ENCODE measurements around the gene CSRNP3.
"Not testable (repeated sequence)": the region's sequence is repeated elsewhere in the genome, so short reads cannot be mapped to it uniquely, and the experiment has no call there.

Gene CSRNP3

DNA sequence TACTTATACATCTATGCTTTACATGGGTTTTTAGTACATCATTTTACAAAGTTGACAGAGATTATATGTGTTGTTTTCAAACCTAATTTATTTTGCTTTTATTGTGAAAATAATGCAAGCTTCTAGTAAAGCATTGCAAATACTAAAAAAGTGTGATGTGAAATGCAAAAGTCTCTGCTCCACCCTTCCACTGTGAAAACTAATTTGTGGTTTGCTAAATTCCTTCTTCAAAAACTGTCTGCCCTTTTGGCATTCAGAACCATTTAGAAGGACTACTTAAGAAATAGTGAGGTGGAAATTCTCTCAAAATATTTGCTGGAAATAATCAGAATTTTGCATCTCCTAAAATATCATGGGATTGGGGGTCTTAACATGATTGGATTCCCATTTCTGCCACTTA, 78.4 kb downstream of the CSRNP3 start:
- no peak for DNase-seq

DNA sequence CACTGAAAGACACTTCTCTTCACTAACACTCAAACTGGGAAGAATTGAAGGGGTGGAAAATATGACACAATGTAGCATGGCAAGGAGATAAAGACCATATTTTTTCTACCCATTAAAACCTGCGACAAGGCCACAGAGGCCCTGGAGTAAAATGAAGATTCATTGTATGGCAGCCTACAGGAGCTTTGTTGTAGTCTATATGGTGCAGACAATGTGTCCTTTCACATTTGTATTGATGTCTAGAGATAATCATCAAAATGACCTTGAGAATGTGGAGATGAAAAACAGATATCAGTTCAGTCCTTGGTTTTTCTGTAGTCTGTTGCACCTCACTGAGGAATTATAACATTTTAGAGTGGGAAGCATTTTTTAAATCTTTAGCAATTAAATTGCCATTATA, 80.1 kb downstream of the CSRNP3 start:
- no peak for DNase-seq

DNA sequence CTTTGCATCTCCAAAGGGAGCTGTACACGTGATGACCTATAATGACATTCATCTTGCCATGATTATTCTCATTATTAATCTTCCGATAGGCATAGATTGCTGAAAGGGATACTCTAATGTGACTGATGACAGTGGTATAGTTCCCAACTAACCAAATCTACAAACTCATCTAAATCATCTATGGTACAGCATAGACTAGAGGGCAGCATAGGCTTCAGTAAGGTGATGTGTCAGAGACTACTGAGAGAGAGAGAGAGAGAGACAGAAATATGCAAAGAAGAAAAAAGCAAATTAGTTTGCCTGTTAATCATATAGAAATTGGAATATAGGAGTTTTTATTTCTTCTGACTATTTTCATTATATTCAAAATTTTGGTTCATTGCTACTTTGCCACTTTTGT, 89.3 kb downstream of the CSRNP3 start:
- DNase-seq = no peak

DNA sequence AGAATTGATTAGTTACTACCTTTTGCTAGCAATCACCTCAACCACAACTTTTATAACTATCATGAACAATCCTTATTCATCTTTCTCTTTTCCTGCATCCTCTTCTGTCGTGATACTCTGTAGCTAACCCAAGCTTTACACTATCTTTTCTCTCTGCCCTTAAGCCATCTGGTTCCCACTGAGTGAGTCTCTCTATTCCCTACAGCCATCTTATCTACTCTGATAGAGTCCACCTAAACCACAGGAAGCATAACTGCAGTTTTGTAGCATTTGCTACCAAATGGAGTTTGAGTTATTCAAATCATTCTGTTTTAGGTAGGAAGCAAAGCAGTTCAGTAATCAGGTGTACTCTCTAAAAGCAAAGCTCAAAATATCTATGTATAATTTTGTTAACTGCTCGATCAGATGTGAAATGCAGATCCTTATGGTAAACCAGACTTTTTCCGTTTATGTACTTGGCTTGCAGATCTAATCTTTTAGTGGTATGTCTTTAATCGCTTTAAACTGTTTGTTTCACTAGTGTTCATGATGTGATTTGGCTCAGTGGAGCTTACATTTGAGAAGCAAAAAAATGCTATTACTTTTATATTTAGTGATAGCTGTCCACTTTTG, 91.0 kb downstream of the CSRNP3 start:
- DNase-seq = no peak

DNA sequence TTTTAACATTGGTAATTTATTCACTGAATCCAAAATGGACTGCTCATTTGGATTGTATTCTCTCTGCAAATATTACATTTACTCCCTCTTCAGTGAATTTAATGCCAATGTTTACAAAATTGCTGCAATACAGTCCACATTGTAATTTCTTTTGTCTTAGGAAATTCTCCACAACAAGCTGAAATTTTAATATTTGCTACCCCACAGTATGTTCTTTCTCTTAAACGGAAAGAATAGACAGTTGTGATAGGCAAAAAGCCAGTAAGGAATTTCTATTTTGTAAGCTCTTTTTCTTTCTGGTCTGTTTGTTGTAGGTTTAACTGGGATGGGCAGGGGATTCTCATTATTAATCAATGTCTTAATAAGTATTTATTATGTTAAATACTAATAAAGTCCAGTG, 92.0 kb downstream of the CSRNP3 start:
- DNase-seq = no peak

DNA sequence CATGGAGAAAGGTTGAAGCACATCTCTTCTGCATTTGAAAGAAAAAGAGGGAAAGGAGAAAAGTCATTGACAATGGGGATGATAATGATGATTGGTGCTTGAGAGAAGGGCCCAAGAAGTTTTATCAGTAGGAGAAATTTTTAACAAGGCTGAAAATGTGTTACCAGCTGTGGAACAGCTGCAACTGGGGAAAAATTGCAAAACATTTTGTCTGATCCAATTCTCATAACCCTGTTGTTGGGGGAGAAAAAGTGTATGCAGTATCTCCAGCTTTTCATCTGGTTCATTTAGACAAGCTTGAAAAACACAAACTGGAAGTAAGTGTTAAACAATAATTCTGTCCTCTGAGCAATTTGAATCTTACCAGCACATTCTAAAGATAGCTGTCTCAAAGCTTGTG, 92.7 kb downstream of the CSRNP3 start:
- no peak for DNase-seq

DNA sequence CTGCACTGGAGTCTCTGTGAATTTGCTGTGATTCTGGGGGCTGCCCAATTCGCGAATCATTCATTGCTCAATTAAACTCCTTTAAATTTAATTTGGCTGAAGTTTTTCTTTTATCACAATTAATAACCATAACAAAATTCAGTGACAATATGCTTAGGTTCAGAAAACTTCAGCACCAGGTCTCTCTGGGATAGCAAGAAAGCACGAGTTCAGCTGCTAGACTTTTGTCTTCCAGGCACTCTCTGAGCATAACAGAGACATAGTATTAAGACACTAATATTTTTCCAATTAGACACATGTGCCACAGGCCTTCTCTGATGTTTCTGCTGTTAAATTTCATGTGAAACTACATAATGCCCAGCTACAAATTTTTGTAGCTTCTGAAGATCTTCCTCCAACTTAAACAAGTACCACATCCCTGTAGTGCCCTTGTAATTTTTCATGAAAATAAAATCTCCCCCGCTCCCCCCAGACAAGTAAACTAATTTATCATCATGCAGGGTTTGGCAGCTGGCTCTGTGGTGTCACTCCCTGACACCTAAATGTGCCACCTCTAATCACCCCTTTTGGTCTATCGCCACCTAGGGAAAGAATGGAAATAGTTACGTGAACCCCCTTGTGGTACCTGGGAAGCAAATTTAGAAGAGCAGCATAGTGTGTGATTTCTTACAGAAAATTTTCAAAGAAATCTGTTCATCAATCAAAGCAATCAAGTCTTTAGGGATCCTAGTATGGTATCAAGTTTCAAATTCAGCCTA, 94.1 kb downstream of the CSRNP3 start:
- no peak for DNase-seq

DNA sequence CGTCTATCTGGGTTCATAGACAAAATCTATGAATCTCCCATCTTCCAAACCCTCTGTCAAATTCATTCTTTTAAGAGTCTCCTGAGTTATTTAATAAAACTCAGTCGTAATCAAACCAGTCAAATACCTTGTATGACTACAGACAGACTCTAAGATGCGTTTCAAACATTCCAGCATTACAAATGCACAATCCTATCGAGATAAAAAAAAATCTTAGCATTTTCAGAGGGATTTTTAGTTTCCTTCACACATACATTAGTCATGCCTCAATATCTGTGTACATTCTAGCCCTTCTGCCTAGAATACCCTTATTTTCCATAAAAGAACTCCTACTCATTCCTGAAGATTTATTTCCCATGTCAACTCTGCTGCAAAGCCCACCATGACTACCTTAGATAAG, 96.5 kb downstream of the CSRNP3 start:
- no peak for DNase-seq

DNA sequence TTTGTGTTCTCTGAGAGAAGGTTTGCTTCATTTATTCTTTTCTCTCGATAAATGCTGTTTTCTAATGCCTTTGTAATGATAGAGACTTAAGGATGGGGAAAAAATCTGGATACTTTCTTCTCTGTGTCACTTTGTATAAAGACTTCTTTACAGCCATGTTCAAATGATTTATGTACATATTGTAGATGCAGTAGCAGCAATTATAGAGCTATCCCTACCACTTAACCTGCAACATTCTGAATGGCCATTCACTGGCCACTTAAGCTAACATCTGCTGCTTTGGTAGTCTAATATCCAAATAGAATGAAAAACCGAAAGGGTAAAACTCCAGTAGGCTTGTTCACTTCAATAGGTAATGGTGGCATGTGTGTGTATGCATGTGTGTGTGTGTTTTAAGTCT, 97.8 kb downstream of the CSRNP3 start:
- DNase-seq = no peak

DNA sequence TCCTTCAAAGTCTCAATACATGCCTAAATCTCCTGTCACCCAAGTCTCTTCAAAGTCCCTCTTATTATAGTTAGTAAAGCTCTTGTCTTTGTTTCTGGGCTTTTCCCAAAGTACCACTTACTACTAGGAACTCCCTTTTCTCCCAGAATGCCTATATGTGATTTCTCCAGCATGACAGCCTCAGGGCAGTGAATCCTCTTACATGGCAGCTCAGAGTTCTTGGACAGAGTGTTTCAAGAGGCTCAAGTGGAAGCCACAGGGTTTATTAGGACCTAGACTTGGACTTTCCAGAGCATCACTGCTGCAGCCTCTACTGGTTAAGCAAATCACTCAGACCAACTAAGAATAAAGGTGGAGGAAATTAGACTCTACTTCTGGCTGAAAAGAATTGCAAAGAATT, 98.9 kb downstream of the CSRNP3 start:
- DNase-seq = no peak

DNA sequence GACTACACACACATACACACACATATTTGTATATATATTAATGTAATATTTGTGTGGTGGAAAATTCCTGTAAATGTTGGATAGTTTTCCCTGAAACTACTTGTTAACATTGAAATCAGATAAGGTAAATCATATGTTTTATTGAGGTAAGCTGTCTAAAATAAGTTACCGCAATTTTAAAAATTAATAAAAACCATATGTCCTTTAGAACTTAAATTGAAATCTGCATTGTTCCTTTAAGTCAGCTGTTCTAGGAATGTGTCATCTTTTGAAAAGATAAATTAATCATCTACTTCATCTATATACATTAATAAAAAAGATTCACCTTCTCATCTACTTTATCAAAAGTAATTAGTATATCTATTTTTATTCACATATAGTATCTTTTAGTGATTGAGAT, 102.0 kb downstream of the CSRNP3 start:
- DNase-seq = no peak

DNA sequence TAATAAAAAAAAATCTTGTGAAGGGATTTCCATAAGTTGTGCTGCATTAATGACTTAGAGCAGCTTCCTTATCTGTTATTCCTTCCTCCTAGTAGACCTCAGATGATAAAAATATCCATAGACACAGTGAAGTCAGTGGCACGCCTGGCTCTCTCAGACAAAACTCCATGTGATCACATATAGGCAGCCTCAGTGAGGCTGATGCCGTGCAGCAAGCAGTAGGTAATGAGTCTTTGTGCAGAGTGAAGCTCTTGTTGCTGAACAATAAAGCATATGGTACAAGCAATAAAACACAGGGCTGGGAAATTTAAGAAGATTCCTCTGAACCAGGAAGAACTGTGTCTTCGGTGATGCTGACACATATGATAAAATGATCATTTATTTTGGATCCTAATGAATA, 102.7 kb downstream of the CSRNP3 start:
- no peak for DNase-seq

DNA sequence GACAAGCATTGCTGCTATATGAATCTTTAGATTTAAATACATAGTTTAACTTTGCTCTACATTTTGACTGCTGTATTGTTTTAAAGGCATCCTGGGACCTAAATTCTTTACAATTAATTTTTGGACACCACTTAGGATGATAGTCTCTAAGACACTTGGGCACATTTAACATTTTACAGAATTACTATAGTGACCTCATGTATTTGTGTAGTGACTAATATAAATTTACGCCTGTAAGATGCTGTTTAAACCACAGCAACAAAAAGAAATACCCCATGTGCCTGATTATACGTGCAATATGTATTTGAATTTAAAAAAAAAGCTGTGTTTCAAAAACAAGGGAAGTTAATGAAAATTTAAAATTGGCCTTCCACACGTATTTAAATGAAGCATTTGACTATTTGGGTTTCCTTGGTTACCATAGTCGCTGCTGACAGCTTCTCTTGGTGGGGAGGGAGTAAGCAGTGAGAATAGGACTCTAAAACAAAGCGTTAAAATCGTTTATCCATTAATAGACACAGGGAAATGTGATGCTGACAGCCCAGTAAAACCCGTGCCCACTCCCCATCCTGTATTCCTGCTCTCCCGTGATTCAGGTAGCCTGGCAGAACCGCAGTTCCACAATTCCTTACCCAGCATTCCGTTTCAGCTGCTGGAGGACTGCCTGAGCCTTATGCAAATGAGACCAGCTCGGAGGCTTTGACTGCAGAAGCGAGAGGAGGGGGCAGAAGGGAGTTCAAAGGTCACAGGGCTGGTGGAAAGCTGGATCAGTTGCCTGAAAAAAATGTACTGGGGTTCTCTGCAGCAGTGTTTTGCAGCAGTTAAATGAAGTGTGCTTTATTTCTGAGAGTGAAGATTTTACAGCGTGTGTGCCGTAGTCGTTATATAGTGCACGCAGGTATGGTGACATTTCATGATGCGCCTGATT, 104.3 kb downstream of the CSRNP3 start:
- no peak for DNase-seq

DNA sequence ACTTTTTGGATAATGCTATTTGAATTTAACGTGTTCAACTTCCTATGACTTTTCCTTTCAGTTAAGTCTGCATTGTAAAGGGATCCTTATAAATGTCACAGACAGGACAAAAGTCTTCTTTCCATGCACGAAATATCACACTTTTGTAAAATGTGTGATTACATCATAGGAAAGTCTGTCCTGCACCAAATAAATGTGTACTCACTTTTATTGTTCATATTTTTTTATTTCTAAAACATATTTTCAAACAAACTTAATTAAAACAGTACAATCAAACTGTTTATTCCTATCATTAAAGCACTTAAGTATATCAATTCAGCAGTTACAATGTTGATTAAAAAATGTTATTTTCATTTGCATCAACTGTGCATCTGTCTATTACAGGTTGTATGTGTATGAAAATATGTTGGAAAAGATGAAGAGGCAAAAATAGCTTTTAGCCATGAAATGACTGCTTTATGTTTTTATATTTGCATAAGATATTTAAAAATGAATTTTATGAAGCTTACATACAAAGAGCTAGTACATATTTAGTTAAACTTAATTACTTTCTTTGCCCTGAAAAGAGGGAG, 105.6 kb downstream of the CSRNP3 start:
- no peak for DNase-seq

DNA sequence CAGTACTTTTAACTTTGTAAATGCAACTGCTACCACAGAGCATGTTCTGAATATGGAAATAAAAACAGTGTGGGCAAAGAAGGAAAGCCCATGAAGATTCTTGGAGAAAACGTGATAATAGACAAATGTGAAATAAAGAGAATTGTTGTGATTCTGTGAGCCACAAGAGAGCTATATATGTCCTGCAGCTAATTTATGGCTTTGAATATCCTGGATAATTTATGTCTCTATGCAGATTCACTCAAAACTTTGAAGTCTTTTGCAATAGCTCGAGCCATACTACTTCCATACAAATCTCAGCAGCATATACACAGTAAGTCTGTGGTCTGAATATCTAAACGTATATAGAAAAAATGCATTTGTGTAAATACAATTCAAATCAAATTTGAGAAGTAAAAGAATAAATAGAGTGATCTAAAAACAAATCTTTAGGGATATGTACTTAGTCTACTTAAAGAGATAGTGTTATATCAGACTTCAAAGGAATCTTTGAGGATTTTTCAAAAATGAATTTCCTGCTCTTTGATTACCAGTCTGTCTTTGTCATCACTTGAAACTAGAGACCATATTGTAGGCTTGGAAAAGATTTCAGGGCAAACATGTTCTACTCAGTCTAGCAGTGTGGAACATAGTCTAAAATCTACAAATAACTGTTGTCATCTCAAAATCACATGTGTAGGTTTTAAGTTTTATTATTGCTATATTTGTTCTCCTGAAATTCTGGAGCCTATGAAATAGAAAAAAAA, 107.1 kb downstream of the CSRNP3 start:
- no peak for DNase-seq

DNA sequence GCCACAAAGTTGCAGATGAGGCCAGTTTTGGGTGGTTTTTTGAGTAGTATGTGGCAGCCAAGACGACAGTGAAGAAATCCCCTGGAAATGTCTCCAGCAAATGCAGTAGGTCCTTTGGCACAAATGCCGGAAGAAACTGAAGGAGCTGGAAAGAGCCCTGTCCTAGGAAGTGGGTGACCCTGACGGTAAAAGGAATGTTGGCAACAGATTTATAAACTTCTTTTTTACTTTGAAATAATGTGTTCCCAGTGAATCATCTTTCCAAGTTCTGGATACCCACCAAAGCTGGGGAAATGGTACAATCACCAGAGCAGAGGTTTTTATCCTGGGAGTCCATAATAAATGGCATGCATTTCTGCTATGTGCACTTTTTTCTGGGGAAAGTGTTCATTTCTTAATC, 112.9 kb downstream of the CSRNP3 start:
- no peak for DNase-seq

DNA sequence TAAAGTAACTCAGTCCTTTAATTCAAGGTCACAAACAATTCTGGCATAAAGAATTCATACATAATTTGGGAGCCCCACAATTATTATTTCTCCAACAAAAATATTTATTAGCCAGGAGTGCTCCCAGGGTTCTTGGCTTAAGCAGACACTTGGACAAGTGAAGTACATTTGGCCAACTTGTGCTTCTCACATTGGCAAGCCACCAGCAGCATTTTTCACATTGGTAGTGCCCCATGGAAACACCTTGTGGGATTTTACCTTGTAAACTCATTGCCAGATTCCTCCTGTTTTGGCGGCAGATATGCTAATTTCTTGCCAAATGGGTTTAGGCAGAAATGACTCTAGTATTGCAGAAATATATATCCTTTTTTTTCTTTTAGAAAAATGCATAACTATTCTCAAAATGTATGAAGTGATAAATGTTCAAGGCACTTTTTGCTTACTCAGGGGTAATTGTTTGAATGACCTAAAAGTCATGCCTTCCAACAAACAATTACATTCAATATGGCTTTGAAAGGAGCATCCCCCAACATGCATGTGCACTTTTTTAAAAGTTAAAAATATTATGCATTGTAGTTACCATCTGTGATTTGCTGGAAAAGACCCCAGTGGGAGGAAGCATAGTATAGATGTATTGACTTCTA, 113.5 kb downstream of the CSRNP3 start:
- no peak for DNase-seq

DNA sequence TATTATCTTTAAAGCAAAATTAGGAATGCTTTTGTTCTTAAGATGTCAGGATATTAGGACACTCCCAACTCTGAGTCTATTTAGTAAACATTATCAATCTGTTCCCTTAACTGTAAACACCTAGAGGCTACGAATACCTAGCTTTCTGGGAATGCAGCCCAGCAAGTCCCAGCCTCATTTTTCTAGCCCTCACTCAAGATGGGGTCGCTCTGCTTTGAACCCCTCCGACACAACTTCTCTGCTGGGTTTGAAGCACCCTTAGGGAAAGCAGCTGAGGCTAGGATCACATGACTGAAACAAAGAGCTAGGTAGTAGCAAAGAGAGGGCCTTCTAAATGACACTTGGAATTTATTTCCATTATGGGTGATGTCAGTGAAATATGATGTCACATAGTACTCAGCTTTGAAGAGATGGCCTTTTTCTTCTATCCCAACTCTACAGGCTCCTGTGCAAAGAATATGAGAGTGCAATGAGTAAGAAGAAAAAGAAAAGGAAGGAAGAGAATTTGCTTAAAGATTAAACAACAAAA, 114.7 kb downstream of the CSRNP3 start:
- no peak for DNase-seq

DNA sequence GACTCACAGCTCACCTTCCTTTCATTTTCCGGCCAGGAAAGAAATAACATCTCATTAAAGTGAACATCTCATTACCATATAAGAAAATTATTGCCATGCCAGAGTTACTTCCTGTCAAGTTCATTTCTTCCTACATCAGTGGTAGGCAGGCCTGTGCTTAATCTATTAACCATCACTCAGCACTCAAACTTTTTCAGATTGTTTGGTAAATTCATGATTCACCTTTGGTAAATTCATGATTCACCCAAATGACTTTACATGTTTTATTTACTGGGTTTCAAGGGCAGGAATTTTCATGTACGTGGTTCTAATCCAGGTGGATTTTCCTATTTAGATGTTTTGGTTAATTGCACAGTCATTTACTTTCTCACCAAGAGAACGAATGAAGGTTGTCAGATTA, 116.5 kb downstream of the CSRNP3 start:
- DNase-seq = no peak

DNA sequence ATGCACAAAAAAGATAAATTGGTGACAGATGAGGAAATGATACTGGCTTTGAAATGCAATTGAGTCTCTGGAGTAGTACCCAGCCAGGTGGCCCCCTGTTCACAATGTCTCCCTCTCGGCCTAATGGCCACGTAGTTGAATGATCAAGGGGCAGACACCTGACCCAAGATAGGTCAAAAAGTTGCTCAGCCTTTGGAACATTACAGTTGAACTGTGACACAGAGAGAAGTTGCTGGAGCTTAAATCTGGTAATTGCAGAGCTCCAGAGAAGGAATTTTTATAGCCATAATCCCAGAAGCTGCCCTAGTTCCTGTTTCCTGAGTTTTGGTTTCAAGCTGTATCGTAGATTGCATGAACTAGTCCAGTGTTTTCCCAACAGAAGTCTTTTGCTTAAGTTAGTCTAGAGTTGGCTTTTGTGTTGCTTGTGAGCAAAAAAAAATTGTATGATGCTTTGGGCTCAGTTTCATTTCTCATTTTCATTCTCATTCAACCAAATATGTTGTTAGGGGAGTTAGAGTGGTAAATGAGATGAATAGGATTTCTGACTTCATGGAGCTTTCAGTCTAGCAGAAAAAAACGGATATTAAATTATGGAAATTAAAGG, 117.9 kb downstream of the CSRNP3 start:
- no peak for DNase-seq

DNA sequence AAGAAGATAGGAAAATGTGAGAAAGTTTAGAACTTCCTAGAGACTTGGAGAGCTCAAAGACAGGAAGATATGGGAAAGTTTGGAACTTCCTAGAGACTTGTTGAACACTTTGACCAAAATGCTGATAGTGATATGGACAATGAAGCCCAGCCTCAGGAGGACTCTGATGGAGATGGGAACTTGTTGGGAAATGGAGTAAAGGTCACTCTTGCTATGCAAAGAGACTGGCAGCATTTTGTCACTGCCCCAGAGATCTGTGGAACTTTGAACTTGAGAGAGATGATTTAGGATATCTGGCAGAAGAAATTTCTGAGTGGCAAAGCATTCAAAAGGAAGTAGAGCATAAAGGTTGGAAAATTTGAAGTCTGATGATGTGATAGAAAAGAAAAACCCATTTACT, 121.5 kb downstream of the CSRNP3 start:
- not testable (repeated sequence) for DNase-seq

Measured in activated gamma-delta T cell (primary cell).